Spleen (tissue), 11 donors: Measurements from ENCODE around the gene PRDX5. TPM values are rescaled to one million over a fixed set of nuclear protein-coding genes. Genes with fewer than 3 reads are reported as not detected.

Experiments used
- DNase-seq: peaks from one replicate; pipeline ENCODE4 v3.0.0-alpha.2; 2020
- H3K27ac ChIP-seq, 8 donors: fragments of 200-600 bp; sonication (generic) in 7 of 8; 1 replicate in 4 of 8; 2 replicates in 4 of 8; pipeline versions ENCODE4 v1.5.0 to v1.8.0; 2016 to 2021; ENCODE audit warnings: inconsistent platforms in 4 of 8, mild to moderate bottlenecking in 4 of 8, moderate library complexity in 1 of 8
- H3K27me3 ChIP-seq, 7 donors: fragments of 200-600 bp; sonication (generic) in 6 of 7; replicated peaks in 1 of 7; 1 replicate in 4 of 7; 2 replicates in 3 of 7; pipeline versions ENCODE4 v1.5.0 to v1.8.0; 2016 to 2021; ENCODE audit warnings: inconsistent platforms in 3 of 7, mild to moderate bottlenecking in 1 of 7
- H3K36me3 ChIP-seq, 6 donors: fragments of 200-600 bp; sonication (generic) in 5 of 6; 1 replicate in 4 of 6; 2 replicates in 2 of 6; pipeline versions ENCODE4 v1.5.0 to v1.8.0; 2016 to 2021; ENCODE audit warnings: inconsistent platforms in 2 of 6
- H3K4me1 ChIP-seq, 6 donors: fragments of 200-600 bp; sonication (generic) in 5 of 6; 1 replicate in 3 of 6; 2 replicates in 3 of 6; pipeline versions ENCODE4 v1.5.0 to v1.8.0; 2016 to 2021; ENCODE audit warnings: inconsistent platforms in 3 of 6
- H3K4me3 ChIP-seq, 8 donors: fragments of 200-600 bp; sonication (generic) in 7 of 8; 1 replicate in 4 of 8; 2 replicates in 4 of 8; pipeline versions ENCODE4 v1.5.0 to v1.8.0; 2016 to 2021; ENCODE audit warnings: inconsistent platforms in 4 of 8, mild to moderate bottlenecking in 4 of 8, moderate library complexity in 2 of 8
- H3K9me3 ChIP-seq, 8 donors: fragments of 200-600 bp; sonication (generic) in 7 of 8; 1 replicate in 4 of 8; 2 replicates in 4 of 8; pipeline versions ENCODE4 v1.5.0 to v1.8.0; 2016 to 2021; ENCODE audit warnings: inconsistent platforms in 4 of 8
- POLR2A ChIP-seq, 3 donors: fragments of 450-650 bp; IDR thresholded peaks; one replicate each; pipeline ENCODE4 v1.5.1; 2017; ENCODE audit warnings: antibody characterized with exemption in 3 of 3, mild to moderate bottlenecking in 1 of 3
- POLR2AphosphoS5 ChIP-seq, 3 donors: sonication (generic); formaldehyde crosslinking; IDR thresholded peaks; one replicate each; pipeline ENCODE4 v1.5.1; 2017; ENCODE audit warnings: antibody characterized with exemption in 3 of 3
- WGBS, 5 donors: extraction: QIAGEN DNeasy Blood & Tissue Kit in 3 of 5; methylation state at CpG; one replicate each; pipeline versions ENCODE4 v1.1.5 to v1.1.7; 2013 to 2018; 5-methylcytosine and 5-hydroxymethylcytosine counted together
- intact Hi-C: fragments of 100-400 bp; cut with DNase I; formaldehyde crosslinking; loops from one replicate; pipeline ENCODE4 v1.15.0; 2023; ENCODE audit warnings: low total_unique reads
- polyA plus RNA-seq, 3 donors: library from polyadenylated mRNA; stranded (reverse); fragments of 200-250 nt; gene quantifications; one replicate each; pipeline ENCODE4 v1.2.1, GENCODE V29; 2013
- total RNA-seq, 7 donors: library from RNA; depleted of rRNA in 3 of 7; stranded (reverse); fragments of >200 nt in 3 of 7; fragmentation: NEBNext Ultra II Directional in 4 of 7; extraction: Animal tissue kit (Norgen Biotek cat#: 25700) in 4 of 7; gene quantifications; one replicate each; pipeline versions ENCODE4 v1.1.0 to v1.2.1, GENCODE V29; 2016 to 2021
- TF ChIP-seq, protein P1 (sequence below), 11 experiments: fragments of 200-600 bp in 7 of 11; fragments of 450-650 bp in 4 of 11; sonication (generic) in 4 of 11; IDR thresholded peaks in 8 of 11; conservative IDR thresholded peaks in 3 of 11; 1 replicate in 7 of 11; 2 replicates in 4 of 11; pipeline versions ENCODE4 v1.4.0 to v1.8.0; 2016 to 2021; ENCODE audit warnings: antibody characterized with exemption in 11 of 11, inconsistent platforms in 4 of 11, mild to moderate bottlenecking in 1 of 11
- donor health status: healthy with polysubstance abuse.
- donor health status: DM: no; HTN: no; CAD: no; lungs with moderate emphysema.
- donor health status: DM: no; HTN: no; CAD: no.
- donor health status: Bipolar disorder and iron deficiency.
- donor health status: healthy.
- donor health status: DM: no; HTN: no; CAD: no.
- donor health status: DM: yes; HTN: yes; CAD: no.

PRDX5 gene
- total and polyA plus RNA-seq, 10 donors: 77.0 to 302 (median 133) TPM

DNA sequence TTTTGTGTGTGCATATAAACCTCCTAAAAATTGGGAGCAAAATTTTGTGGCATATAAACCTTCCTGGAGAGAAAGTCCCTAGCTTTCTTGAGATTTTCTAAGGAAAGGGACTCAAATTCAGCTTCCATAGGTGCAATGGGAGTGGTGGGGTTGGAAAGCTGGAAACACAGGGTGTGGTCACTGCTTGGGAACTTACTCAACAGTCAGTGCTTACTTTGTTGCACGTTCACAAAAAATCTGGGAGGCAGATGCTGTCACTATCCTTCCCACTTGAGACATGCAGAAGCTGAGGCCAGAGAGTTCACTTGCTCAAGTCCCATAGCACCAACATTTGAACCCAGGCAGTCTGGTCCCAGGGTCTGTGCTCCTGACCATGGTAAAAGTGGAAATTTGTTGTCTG lies 21.7 kb upstream of the PRDX5 start:
- no peaks in the 10 kb centered on the region for H3K9me3 ChIP-seq
- H3K36me3 ChIP-seq: no peaks in the 10 kb centered on the region
- peaks cover 15 to 100% (median 91%) of the 10 kb centered on the region in 7 donors for H3K27me3 ChIP-seq
- intact Hi-C loops: no loop called here
- no peak for DNase-seq
- 26 to 61% (median 42%) methylated on average over 1 of the region's 1 CpG for WGBS, 5 donors
- peaks cover 28 to 60% (median 39%) of the 10 kb centered on the region in 6 donors for H3K4me1 ChIP-seq
- no peak overlapping the region for H3K4me3 ChIP-seq
- TF ChIP-seq POLR2A (IDR thresholded peaks at IDR 0.05): no peak
- TF ChIP-seq, protein P1, sequence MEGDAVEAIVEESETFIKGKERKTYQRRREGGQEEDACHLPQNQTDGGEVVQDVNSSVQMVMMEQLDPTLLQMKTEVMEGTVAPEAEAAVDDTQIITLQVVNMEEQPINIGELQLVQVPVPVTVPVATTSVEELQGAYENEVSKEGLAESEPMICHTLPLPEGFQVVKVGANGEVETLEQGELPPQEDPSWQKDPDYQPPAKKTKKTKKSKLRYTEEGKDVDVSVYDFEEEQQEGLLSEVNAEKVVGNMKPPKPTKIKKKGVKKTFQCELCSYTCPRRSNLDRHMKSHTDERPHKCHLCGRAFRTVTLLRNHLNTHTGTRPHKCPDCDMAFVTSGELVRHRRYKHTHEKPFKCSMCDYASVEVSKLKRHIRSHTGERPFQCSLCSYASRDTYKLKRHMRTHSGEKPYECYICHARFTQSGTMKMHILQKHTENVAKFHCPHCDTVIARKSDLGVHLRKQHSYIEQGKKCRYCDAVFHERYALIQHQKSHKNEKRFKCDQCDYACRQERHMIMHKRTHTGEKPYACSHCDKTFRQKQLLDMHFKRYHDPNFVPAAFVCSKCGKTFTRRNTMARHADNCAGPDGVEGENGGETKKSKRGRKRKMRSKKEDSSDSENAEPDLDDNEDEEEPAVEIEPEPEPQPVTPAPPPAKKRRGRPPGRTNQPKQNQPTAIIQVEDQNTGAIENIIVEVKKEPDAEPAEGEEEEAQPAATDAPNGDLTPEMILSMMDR (IDR thresholded peaks at IDR 0.05 in 8 of 11, conservative IDR thresholded peaks at IDR 0.05 in 3 of 11): no peak
- no peak for TF ChIP-seq POLR2AphosphoS5 (IDR thresholded peaks at IDR 0.05)
- H3K27ac ChIP-seq: no peak overlapping the region

DNA sequence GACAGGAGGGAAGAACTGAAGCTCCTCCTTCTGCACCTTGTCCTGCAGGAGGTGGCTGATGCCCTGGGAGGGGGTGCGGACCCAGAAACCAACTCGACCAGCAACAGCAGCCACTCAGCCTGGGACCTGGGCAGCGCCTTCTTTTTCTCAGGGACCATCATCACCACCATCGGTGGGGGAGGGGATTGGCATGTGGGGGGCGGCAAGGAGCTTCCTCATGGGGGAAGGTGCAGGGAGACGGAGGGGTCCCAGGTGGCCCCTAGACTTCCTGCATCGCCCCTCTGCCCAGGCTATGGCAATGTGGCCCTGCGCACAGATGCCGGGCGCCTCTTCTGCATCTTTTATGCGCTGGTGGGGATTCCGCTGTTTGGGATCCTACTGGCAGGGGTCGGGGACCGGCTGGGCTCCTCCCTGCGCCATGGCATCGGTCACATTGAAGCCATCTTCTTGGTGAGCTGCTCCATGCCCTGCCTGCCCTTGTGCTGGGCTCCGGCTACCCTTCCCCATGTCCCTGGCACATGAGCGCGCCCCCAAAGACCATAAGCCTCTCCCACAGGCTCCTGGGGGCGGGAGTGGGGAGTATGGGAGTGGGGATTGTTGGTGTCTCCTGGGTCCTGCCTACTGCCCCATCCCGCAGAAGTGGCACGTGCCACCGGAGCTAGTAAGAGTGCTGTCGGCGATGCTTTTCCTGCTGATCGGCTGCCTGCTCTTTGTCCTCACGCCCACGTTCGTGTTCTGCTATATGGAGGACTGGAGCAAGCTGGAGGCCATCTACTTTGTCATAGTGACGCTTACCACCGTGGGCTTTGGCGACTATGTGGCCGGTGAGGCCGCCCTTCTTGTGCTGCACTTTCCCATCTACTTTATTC lies 20.9 kb upstream of the PRDX5 start:
- Histone ChIP-seq H3K27me3 (peaks cover 15 to 100% (median 86%) of the 10 kb centered on the region in 7 donors), H3K27ac (no peak overlapping the region), H3K9me3 (no peaks in the 10 kb centered on the region), H3K4me1 (peaks cover 22 to 60% (median 34%) of the 10 kb centered on the region in 6 donors), H3K4me3 (no peak overlapping the region), H3K36me3 (no peaks in the 10 kb centered on the region)
- intact Hi-C loops: no loop called here
- TF ChIP-seq, protein P1 (IDR thresholded peaks at IDR 0.05 in 8 of 11, conservative IDR thresholded peaks at IDR 0.05 in 3 of 11): no peak
- TF ChIP-seq POLR2A (IDR thresholded peaks at IDR 0.05): no peak
- no peak for TF ChIP-seq POLR2AphosphoS5 (IDR thresholded peaks at IDR 0.05)
- DNase-seq: no peak
- WGBS, 5 donors: 10 to 17% (median 13%) methylated on average over 15 to 34 of the region's 34 CpGs

DNA sequence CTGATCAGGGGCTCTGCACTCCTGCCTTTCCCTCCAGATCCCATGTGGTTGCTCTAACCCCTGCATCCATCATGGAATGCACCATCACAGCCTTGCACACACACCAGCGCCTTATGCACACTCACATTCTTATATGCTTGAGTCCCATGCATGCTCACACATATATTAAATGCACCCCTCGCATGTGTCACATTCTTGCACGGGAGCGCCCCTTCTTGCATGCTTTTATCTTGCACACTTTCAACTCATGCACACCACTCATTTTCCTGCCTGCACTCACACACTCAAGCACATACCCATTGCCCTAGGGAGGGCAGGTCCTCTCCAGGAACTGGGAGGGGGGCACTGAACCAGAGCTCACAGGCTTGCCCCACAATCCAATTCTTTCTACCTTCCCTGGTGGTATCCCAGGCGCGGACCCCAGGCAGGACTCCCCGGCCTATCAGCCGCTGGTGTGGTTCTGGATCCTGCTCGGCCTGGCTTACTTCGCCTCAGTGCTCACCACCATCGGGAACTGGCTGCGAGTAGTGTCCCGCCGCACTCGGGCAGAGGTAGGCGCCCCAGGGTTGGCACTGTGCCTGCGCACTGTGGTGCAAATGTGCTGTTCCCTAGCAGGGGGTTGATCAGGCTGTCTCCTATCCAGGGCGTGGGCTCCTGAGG lies 20.1 kb upstream of the PRDX5 start:
- Histone ChIP-seq H3K4me1 (peaks cover 17 to 52% (median 27%) of the 10 kb centered on the region in 6 donors), H3K27ac (no peak overlapping the region), H3K36me3 (no peaks in the 10 kb centered on the region), H3K4me3 (no peak overlapping the region), H3K9me3 (no peaks in the 10 kb centered on the region), H3K27me3 (peaks cover 11 to 98% (median 79%) of the 10 kb centered on the region in 7 donors)
- 26 to 44% (median 41%) methylated on average over 18 of the region's 18 CpGs for WGBS, 5 donors
- intact Hi-C loops: no loop called here
- DNase-seq: no peak
- no peak for TF ChIP-seq POLR2AphosphoS5 (IDR thresholded peaks at IDR 0.05)
- TF ChIP-seq, protein P1 (IDR thresholded peaks at IDR 0.05 in 8 of 11, conservative IDR thresholded peaks at IDR 0.05 in 3 of 11): no peak
- TF ChIP-seq POLR2A (IDR thresholded peaks at IDR 0.05): no peak
